Stomach smooth muscle (tissue), 2 donors: ENCODE data around the gene PROX2.

Experiments
- H3K27ac ChIP-seq: one replicate; pipeline ENCODE4 v1.7.0; 2013; ENCODE audit warnings: mild to moderate bottlenecking, low read length, inconsistent platforms
- H3K27me3 ChIP-seq, 2 donors: one replicate each; pipeline ENCODE4 v1.7.0; 2013; ENCODE audit warnings: low read length in 2 of 2; ENCODE audit not compliant: insufficient read depth in 2 of 2, control insufficient read depth in 1 of 2
- H3K36me3 ChIP-seq, 2 donors: one replicate each; pipeline ENCODE4 v1.7.0; 2013; ENCODE audit warnings: low read length in 2 of 2; ENCODE audit not compliant: control insufficient read depth in 2 of 2, insufficient read depth in 2 of 2
- H3K4me1 ChIP-seq: one replicate; pipeline ENCODE4 v1.7.0; 2013; ENCODE audit warnings: low read length; ENCODE audit not compliant: control insufficient read depth, insufficient read depth
- H3K4me3 ChIP-seq, 2 donors: one replicate each; pipeline ENCODE4 v1.7.0; 2013; ENCODE audit warnings: low read length in 2 of 2
- H3K9ac ChIP-seq, 2 donors: one replicate each; pipeline ENCODE4 v1.7.0; 2013; ENCODE audit warnings: low read length in 2 of 2, mild to moderate bottlenecking in 1 of 2
- H3K9me3 ChIP-seq, 2 donors: one replicate each; pipeline ENCODE4 v1.7.0; 2013; ENCODE audit warnings: low read length in 2 of 2; ENCODE audit not compliant: control insufficient read depth in 2 of 2
- donor health status: healthy.
- donor health status: Pancreatic carcinoma.

PROX2 gene

DNA sequence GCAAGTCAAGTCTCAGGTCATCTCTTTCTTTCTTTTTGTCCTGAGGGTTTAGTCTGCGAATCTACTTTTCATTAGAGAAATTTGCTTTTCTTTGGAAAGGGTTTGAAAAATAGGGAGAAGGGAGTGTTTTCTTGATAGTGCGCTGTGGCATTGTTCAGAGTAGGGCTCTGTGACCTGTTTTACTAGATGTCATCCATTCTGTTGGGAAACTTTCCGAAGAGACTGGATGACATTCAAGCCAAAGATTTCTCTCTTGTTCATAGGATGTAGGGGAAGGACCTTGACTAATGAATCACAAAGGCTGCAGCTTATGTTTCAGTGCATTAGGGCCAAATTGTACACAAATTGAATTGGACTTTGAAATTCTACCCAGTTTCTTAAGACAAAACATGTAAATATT is 20.5 kb upstream of the PROX2 start:
- Histone ChIP-seq H3K36me3 (peaks cover 80 to 86% of the 10 kb centered on the region in 2 donors), H3K9me3 (no peaks in the 10 kb centered on the region), H3K4me1 (no peaks in the 10 kb centered on the region), H3K27ac (no peak overlapping the region), H3K9ac (no peak overlapping the region), H3K4me3 (no peak overlapping the region), H3K27me3 (no peaks in the 10 kb centered on the region)

- Histone ChIP-seq H3K36me3 (peaks cover 70 to 73% of the 10 kb centered on the region in 2 donors), H3K9ac (no peak overlapping the region), H3K4me3 (no peak overlapping the region), H3K27ac (no peak overlapping the region), H3K27me3 (no peaks in the 10 kb centered on the region), H3K4me1 (peaks cover 2% of the 10 kb centered on the region), H3K9me3 (no peaks in the 10 kb centered on the region)
Observed at GRCh38 chr14:74893614-74894091, 17.7 kb upstream of the PROX2 start.

GRCh38 chr14:74892745-74893144 is 16.8 kb upstream of the PROX2 start:
- H3K4me1 ChIP-seq: peaks cover 4% of the 10 kb centered on the region
- no peak overlapping the region for H3K27ac ChIP-seq
- no peak overlapping the region for H3K9ac ChIP-seq
- H3K4me3 ChIP-seq: no peak overlapping the region
- H3K9me3 ChIP-seq: no peaks in the 10 kb centered on the region
- H3K27me3 ChIP-seq: no peaks in the 10 kb centered on the region
- peaks cover 64 to 71% of the 10 kb centered on the region in 2 donors for H3K36me3 ChIP-seq

- Histone ChIP-seq H3K27me3 (no peaks in the 10 kb centered on the region), H3K36me3 (peaks cover 56 to 63% of the 10 kb centered on the region in 2 donors), H3K9me3 (no peaks in the 10 kb centered on the region), H3K27ac (no peak overlapping the region), H3K9ac (no peak overlapping the region), H3K4me1 (peaks cover 4% of the 10 kb centered on the region), H3K4me3 (no peak overlapping the region)
Observed at GRCh38 chr14:74891870-74892269, 15.9 kb upstream of the PROX2 start.

DNA sequence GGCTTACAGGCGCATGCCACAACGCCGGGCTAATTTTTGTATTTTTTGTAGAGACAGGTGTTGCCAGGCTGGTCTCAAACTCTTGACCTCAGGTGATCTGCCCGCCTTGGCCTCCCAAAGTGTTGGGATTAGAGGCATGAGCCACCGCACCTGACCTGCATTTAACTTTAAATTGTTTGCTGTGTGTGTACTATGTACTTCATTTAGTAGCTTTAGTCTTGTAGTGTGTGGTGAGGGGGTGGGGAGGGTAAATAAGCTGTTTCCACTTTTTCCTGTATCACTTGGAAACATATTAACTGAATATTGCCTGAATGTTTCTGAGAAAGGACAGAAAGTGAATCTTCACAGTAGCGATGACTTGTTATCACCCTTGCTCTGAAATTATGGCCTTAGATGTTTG is 14.3 kb upstream of the PROX2 start:
- no peak overlapping the region for H3K4me3 ChIP-seq
- no peak overlapping the region for H3K27ac ChIP-seq
- no peaks in the 10 kb centered on the region for H3K9me3 ChIP-seq
- H3K36me3 ChIP-seq: peaks cover 46 to 53% of the 10 kb centered on the region in 2 donors
- H3K27me3 ChIP-seq: no peaks in the 10 kb centered on the region
- peaks cover 5% of the 10 kb centered on the region for H3K4me1 ChIP-seq
- no peak overlapping the region for H3K9ac ChIP-seq

GRCh38 chr14:74888164-74889158 is 12.5 kb upstream of the PROX2 start:
- Histone ChIP-seq H3K9ac (no peak overlapping the region), H3K36me3 (peaks cover 31 to 38% of the 10 kb centered on the region in 2 donors)

GRCh38 chr14:74886001-74886400 is 10.1 kb upstream of the PROX2 start:
- Histone ChIP-seq H3K9me3 (no peaks in the 10 kb centered on the region), H3K36me3 (peaks cover 17 to 20% of the 10 kb centered on the region in 2 donors), H3K27ac (no peak overlapping the region), H3K4me3 (no peak overlapping the region), H3K4me1 (peaks cover 31% of the 10 kb centered on the region), H3K9ac (no peak overlapping the region), H3K27me3 (no peaks in the 10 kb centered on the region)

More at GRCh38 chr14:74888164-74889158, 12.5 kb upstream of the PROX2 start:
- H3K9me3 ChIP-seq: no peaks in the 10 kb centered on the region
- no peaks in the 10 kb centered on the region for H3K27me3 ChIP-seq
- H3K27ac ChIP-seq: no peak overlapping the region
- H3K4me1 ChIP-seq: peaks cover 17% of the 10 kb centered on the region
- H3K4me3 ChIP-seq: no peak overlapping the region

DNA sequence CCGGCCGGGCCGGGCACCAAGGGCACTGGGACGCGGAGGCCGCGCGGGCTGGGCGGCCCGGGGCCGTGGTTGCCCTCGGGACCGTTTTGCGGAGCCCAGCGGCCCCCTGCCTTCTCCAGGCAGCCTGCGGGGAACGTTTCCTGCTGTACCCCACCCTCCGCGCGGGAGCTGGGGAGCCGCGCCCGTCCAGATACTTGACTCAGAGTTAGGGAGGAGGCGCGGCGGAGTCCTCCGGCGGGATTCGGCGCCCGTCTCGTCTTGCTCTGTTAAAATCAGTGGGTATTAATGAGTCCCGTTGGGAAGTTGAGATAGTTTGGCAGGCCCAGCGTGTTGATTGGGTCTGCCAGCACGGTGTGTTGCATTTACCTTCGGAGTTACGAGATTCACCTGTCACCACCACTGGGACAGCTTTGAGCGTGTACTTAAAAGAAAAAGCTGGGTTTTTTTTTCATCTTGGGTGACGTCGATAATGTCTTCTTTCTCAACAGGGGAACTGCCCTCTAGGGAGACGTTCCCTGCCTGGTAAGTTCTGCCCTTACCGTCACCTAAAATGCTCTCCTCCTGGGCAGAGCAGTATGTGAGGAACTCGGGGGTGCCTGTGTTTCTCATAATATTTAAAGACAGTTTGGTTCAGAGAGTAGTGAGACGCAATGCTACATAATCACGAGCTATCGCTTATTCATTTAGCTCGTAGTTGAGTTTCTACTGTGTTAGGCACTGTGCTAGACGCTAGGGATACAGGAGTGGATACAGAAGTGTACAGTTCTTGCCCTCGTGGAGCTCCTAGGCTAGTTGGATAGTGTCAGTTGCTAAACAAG is 6.4 kb upstream of the PROX2 start:
- Histone ChIP-seq H3K9ac (peak overlapping the region; percentile 90 to 94), H3K9me3 (no peaks in the 10 kb centered on the region), H3K27me3 (no peaks in the 10 kb centered on the region), H3K36me3 (peaks cover 0 to 6% of the 10 kb centered on the region in 2 donors), H3K4me3 (peak overlapping the region; percentile 97), H3K27ac (peak overlapping the region; percentile 90), H3K4me1 (peaks cover 28% of the 10 kb centered on the region)

GRCh38 chr14:74881431-74882102 is 5.6 kb upstream of the PROX2 start, which contains the start of gene DLST:
TSS of gene DLST (plus strand) at chr14:74881916. CDS start at chr14:74881954, 38 bp downstream.
- peak within 1 kb of the TSS; percentile 90 for H3K27ac ChIP-seq
- peaks cover 0 to 6% of the 10 kb centered on the region in 2 donors for H3K36me3 ChIP-seq
- peak within 1 kb of the TSS; percentile 97 for H3K4me3 ChIP-seq
- H3K9ac ChIP-seq: peak within 1 kb of the TSS; percentile 90 to 94
- peaks cover 28% of the 10 kb centered on the region for H3K4me1 ChIP-seq
- H3K9me3 ChIP-seq: no peaks in the 10 kb centered on the region
- no peaks in the 10 kb centered on the region for H3K27me3 ChIP-seq
